GM21390 (cell line): Measurements from ENCODE around the gene SLC6A3.

Experiments used
- ATAC-seq: cut with Tn5 transposase; IDR thresholded peaks from one replicate; pipeline ENCODE4 v1.9.1; 2021; ENCODE audit not compliant: unreplicated experiment

Gene SLC6A3

DNA sequence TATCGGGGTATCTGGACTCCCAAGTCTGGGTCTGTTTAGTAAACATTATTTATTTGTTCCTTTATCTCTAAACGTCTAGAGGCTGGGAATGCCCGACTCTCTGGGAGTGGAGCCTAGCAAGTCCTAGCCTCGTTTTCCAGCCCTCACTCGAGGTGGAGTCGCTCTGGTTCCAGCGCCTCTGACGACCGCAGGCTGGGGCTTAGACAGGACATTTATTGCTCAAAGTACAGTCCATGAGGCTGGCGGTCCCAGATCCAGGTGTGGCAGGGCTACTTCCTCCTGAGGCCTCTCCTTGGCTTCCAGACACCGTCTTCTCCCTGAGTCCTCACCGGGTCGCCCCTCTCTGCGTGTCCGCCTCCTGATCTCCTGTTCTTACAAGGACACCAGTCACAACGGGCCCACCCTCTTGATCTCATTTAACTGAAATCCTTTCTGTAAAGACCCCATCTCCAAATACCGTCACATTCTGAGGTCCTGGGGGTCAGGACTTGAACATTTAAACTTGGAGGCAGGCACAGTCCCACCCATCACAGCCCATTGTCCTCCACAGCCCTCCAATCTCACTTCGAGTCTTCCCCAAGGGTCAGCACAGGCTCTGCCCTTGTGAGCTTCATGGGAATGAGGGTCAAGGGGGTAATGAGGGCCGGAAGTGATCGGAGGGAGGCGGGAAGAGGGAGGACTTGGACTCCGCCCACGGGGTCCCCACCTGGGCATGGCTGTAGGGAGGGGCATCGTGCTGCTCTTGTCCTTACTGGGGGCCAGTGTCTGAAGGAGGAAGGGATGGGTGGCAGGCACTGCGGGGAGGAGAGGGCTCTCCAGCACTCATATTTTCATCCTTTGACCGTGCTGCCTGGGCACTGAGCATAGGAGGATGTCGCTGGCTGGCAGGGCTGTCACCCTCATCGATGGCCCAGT is 88.1 kb downstream of the SLC6A3 start:
- no peak for ATAC-seq

- ATAC-seq: no peak
These were observed 90.7 kb downstream of the SLC6A3 start for GRCh38 chr5:1354576-1354975.

- no peak for ATAC-seq
These were observed 92.7 kb downstream of the SLC6A3 start for GRCh38 chr5:1352231-1353219.

DNA sequence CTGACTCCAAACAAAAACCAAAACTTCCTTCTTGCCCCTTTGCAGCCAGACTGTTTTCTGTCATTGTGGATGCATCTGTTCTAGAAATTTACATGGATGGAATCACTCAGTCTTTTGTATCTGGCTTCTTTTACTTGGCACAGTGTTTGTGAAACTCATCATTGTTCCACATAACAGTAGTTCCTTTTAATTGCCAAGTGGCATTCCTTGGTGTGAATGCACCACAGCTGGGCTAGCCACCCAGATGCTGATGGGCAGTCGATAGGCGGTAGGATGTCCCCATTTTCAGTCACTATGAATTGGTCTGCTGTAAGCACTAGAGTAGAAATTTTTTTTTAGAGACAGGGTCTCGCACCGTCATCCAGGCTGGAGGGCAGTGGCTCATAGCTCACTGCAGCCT is 94.1 kb downstream of the SLC6A3 start:
- no peak for ATAC-seq

GRCh38 chr5:1349246-1349645 is 96.0 kb downstream of the SLC6A3 start:
- no peak for ATAC-seq

DNA sequence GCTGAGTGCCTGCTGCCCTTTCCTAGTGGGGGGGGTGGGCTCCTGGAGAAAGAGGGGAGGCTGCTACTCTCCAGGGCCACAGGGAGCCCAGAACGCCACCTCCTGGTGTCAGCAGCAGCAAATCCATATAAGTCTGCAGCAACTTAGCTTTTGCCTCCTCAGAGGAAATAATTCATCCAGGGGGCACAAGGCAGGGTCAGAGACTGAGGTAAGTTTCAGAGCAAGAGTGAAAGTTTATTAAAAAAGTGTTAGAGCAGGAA is 96.3 kb downstream of the SLC6A3 start:
- ATAC-seq: no peak

DNA sequence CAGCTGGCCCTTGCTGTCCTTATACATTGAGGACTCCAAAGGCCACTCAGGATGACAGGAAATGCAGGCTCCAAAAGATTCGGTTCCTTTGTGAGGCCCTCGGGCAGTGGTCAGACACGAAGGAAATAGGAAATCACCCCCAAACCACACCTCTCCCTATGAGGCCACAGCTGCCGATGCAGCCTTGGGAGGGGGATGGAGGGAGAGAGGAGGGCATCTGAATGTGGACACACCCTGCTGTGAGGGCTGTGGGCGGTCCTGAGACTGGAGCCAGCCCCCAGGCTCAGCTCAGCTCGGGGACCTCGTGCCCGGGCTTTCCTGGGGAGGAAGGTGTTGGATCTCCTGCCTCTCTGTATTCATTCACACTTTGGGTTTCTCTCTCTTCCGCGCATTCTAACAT is 97.7 kb downstream of the SLC6A3 start:
- ATAC-seq: no peak

- ATAC-seq: no peak
These were observed 98.4 kb downstream of the SLC6A3 start for GRCh38 chr5:1346627-1347440.

- ATAC-seq: no peak
These were observed 99.2 kb downstream of the SLC6A3 start for GRCh38 chr5:1345876-1346626.

GRCh38 chr5:1344975-1345838 is 100.0 kb downstream of the SLC6A3 start, which contains the start of gene CLPTM1L:
Gene CLPTM1L (minus strand): TSS chr5:1345099. CDS start chr5:1344841, 258 bp downstream.
- ATAC-seq: peak; percentile 79

- ATAC-seq: peak; percentile 11
These were observed 101.0 kb downstream of the SLC6A3 start for GRCh38 chr5:1343931-1344901.

- ATAC-seq: no peak
These were observed 101.9 kb downstream of the SLC6A3 start for GRCh38 chr5:1343315-1343751.
